ENCODE results near the gene ITGAE. TPM values are rescaled to one million over a fixed set of nuclear protein-coding genes. Genes with fewer than 3 reads are reported as not detected.

ITGAE gene
- total RNA-seq, 2 experiments from 2014 or later: 31.8 to 32.4 TPM

DNA sequence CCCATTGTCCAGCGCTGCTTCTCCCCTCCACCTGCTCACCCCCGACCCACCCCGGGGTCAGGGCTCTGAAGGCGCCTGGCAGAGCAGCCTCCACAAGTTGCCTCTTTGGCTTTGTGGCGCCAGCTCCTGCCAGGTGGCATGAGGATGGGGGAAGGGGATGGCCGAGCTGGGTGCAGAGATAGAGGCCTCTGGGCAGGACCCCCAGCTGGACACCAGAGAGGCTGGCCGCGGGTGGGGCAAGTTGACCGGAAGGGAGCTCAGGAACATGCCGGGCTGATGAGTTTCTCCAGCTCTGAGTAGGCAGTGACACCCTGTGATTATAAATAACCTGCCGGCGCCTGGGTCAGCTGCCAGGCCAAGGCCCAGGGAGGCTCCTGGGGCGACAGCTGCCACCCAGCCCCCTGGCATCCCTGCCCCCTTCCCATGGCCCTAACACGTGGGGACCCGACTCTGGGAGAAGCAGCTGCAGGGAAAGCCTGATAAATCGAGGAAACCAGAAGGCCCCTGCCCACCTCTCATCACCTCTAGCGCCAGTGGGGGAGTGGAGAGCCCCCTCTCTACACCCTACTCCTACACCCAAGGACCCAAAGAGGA lies 105.8 kb downstream of the ITGAE start:
- Mint-ChIP-seq H3K4me3 (peak overlapping the region; percentile 87), H3K9me3 (peaks cover 5% of the 10 kb centered on the region), H3K4me1 (ENCODE audit: low read depth) (peaks cover 18% of the 10 kb centered on the region), H3K27ac (peak overlapping the region; percentile 80), H3K36me3 (ENCODE audit: low read depth) (peaks cover 6% of the 10 kb centered on the region), H3K27me3 (no peaks in the 10 kb centered on the region)
- ChIA-PET POLR2A (interaction anchor here (0.7 to 7.6 kb wide), 8 partner anchors 15 to 671 kb away, joined by 3 to 75 read pairs (median 3); partner anchors contain the start of genes EMC6 and TAX1BP3), CTCF (interaction anchor here (0.9 to 3.8 kb wide), 6 partner anchors 13 to 133 kb away, joined by 4 to 22 read pairs (median 6); partner anchors contain the start of gene HASPIN)
- DNase-seq (peak; percentile 18), ATAC-seq (peak; percentile 6)
- intact Hi-C loops (cut with micrococcal nuclease): no loop called here
- TF ChIP-seq, protein P1, sequence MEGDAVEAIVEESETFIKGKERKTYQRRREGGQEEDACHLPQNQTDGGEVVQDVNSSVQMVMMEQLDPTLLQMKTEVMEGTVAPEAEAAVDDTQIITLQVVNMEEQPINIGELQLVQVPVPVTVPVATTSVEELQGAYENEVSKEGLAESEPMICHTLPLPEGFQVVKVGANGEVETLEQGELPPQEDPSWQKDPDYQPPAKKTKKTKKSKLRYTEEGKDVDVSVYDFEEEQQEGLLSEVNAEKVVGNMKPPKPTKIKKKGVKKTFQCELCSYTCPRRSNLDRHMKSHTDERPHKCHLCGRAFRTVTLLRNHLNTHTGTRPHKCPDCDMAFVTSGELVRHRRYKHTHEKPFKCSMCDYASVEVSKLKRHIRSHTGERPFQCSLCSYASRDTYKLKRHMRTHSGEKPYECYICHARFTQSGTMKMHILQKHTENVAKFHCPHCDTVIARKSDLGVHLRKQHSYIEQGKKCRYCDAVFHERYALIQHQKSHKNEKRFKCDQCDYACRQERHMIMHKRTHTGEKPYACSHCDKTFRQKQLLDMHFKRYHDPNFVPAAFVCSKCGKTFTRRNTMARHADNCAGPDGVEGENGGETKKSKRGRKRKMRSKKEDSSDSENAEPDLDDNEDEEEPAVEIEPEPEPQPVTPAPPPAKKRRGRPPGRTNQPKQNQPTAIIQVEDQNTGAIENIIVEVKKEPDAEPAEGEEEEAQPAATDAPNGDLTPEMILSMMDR (IDR thresholded peaks at IDR 0.05): no peak

DNA sequence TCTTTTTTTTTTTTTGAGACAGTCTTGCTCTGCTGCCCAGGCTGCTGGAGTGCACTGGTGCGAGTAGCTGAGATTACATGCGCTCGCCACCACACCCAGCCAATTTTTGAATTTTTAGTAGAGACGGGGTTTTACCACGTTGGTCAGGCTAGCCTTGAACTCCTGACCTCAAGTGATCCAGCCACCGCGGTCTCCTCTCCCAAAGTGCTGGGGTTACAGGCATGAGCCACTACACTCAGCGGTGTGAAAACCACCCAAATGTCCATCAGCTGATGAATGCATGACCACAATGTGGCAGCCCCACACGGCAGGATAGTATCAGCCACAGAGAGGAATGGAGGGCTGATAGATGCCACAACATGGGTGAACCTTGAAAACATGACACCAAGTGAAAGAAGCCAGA lies 107.2 kb downstream of the ITGAE start:
- intact Hi-C loops (cut with micrococcal nuclease): no loop called here
- Mint-ChIP-seq H3K9me3 (peaks cover 5% of the 10 kb centered on the region), H3K27me3 (no peaks in the 10 kb centered on the region), H3K4me3 (peak overlapping the region; percentile 87), H3K36me3 (ENCODE audit: low read depth) (peaks cover 11% of the 10 kb centered on the region), H3K27ac (peak overlapping the region; percentile 70), H3K4me1 (ENCODE audit: low read depth) (peaks cover 18% of the 10 kb centered on the region)
- CTCF ChIA-PET: interaction anchor here (0.8 to 3.8 kb wide), 5 partner anchors 10 to 44 kb away, joined by 3 to 22 read pairs (median 3); no protein-coding TSS in a partner anchor
- TF ChIP-seq, protein P1 (IDR thresholded peaks at IDR 0.05): no peak
- peak; percentile 88 for DNase-seq
- peak; percentile 57 for ATAC-seq
- POLR2A ChIA-PET: interaction anchor here (0.6 to 7.6 kb wide), 3 partner anchors 16 to 35 kb away, joined by 3 to 75 read pairs (median 3); no protein-coding TSS in a partner anchor

DNA sequence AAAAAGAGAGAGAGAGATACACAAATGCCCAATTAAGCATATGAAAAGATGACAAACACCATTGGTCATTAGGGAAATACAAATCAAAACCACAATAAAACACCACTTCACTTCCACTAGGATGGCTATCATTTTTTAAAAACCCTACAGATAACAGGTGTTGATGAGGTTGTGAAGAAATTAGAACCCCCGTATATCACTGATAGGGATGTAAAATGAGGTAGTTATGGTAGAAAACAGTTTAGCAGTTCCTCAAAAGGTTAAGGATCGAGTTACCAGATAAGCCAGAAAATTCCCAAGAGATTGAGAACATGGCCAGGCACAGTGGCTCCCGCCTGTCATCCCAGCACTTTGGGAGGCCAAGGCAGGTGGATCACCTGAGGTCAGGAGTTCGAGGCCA lies 107.8 kb downstream of the ITGAE start:
- DNase-seq (no peak), ATAC-seq (no peak)
- TF ChIP-seq, protein P1 (IDR thresholded peaks at IDR 0.05): no peak
- H3K9me3 Mint-ChIP-seq: peaks cover 5% of the 10 kb centered on the region
- no peak overlapping the region for H3K4me3 Mint-ChIP-seq
- H3K27ac Mint-ChIP-seq: no peak overlapping the region
- H3K36me3 Mint-ChIP-seq (ENCODE audit: low read depth): peaks cover 11% of the 10 kb centered on the region
- peaks cover 18% of the 10 kb centered on the region for H3K4me1 Mint-ChIP-seq (ENCODE audit: low read depth)
- POLR2A ChIA-PET: interaction anchor here (7.6 kb wide), 1 partner anchor 17 kb away, joined by 75 read pairs; no protein-coding TSS in a partner anchor
- CTCF ChIA-PET: interaction anchor here (1.0 to 3.8 kb wide), 2 partner anchors 10 to 45 kb away, joined by 3 to 22 read pairs; no protein-coding TSS in a partner anchor
- intact Hi-C loops (cut with micrococcal nuclease): no loop called here
- H3K27me3 Mint-ChIP-seq: no peaks in the 10 kb centered on the region

DNA sequence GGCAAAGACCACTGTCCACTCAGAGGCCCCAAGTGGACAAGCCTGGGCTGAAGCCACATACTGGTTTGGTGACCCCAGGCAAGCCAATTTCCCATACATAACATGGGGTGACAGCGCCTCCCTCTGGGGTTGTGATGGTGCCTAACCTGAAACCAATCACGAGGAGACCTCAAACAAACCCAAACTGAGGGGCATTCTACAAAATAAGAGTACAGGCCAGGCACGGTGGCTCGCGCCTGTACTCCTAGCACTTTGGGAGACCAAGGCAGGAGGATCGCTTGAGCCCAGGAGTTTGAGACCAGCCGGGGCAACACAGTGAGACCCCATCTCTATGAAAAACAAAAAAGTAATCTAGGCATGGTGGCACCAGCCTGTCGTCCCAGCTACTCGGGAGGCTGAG lies 108.6 kb downstream of the ITGAE start:
- H3K9me3 Mint-ChIP-seq: no peaks in the 10 kb centered on the region
- no peaks in the 10 kb centered on the region for H3K27me3 Mint-ChIP-seq
- ChIA-PET CTCF (interaction anchor here (0.9 to 1.4 kb wide), 3 partner anchors 10 to 45 kb away, joined by 3 to 5 read pairs (median 3); no protein-coding TSS in a partner anchor), POLR2A (interaction anchor here (1.3 kb wide), 1 partner anchor 23 kb away, joined by 7 read pairs; no protein-coding TSS in a partner anchor)
- intact Hi-C loops (cut with micrococcal nuclease): no loop called here
- H3K4me1 Mint-ChIP-seq (ENCODE audit: low read depth): peaks cover 18% of the 10 kb centered on the region
- ATAC-seq (no peak), DNase-seq (no peak)
- H3K36me3 Mint-ChIP-seq (ENCODE audit: low read depth): peaks cover 11% of the 10 kb centered on the region
- H3K4me3 Mint-ChIP-seq: no peak overlapping the region
- TF ChIP-seq, protein P1 (IDR thresholded peaks at IDR 0.05): no peak
- H3K27ac Mint-ChIP-seq: no peak overlapping the region

DNA sequence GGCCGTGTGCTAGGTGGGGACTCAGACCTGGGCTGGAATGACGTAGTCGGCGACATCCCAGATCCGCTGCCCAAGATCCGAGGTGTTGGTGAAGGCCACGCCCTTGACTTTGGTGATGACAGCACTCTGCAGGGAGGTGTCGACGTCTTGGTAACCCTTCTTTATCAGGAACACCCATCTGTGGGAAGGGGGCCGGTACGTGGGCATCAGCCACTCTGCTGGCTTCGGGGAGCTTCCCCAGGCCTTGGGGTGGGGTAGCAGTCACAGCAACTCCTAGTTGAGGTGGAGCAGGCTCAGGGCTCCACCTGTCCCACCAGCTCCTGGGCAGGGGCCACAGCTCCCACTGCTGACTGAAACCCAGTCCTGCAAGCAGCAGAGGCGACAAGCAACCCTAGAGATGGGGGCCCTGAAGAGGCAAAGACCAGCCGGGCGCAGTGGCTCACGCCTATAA lies 109.3 kb downstream of the ITGAE start:
- no peaks in the 10 kb centered on the region for H3K27me3 Mint-ChIP-seq
- ATAC-seq: no peak
- H3K4me1 Mint-ChIP-seq (ENCODE audit: low read depth): peaks cover 16% of the 10 kb centered on the region
- H3K36me3 Mint-ChIP-seq (ENCODE audit: low read depth): peaks cover 11% of the 10 kb centered on the region
- H3K27ac Mint-ChIP-seq: no peak overlapping the region
- ChIA-PET POLR2A (interaction anchor here (1.3 to 1.7 kb wide), 2 partner anchors 24 to 31 kb away, joined by 6 to 7 read pairs; no protein-coding TSS in a partner anchor), CTCF (interaction anchor here (0.9 to 1.4 kb wide), 3 partner anchors 9 to 46 kb away, joined by 3 to 6 read pairs (median 5); no protein-coding TSS in a partner anchor)
- no peak overlapping the region for H3K4me3 Mint-ChIP-seq
- intact Hi-C loops (cut with micrococcal nuclease): no loop called here
- no peak for DNase-seq
- TF ChIP-seq, protein P1 (IDR thresholded peaks at IDR 0.05): no peak
- no peaks in the 10 kb centered on the region for H3K9me3 Mint-ChIP-seq

Measured in activated CD8-positive, alpha-beta T cell treated with anti-CD3 and anti-CD28 coated beads for 36 hours (primary cell).